A549 (cell line): ENCODE results near the gene NIN.

Experiments used
- CHD4 ChIP-seq: fragments of 200-600 bp; sonication (generic); IDR thresholded peaks from 2 replicates; pipeline ENCODE4 v1.6.1; 2016; ENCODE audit warnings: antibody characterized with exemption, mild to moderate bottlenecking, borderline replicate concordance
- EP300 ChIP-seq, 2 experiments: fragments of >200 bp; sonication (Bioruptor Twin); formaldehyde crosslinking; IDR thresholded peaks; 2 replicates in 1 of 2; 3 replicates in 1 of 2; pipeline ENCODE4 v1.6.1; 2016 to 2017
- NR3C1 ChIP-seq: fragments of >200 bp; sonication (Bioruptor Twin); formaldehyde crosslinking; IDR thresholded peaks from 3 replicates; pipeline ENCODE4 v1.6.1; 2017
- POLR2A ChIP-seq: IDR thresholded peaks from 2 replicates; pipeline ENCODE4 v1.6.1; 2012; ENCODE audit warnings: mild to moderate bottlenecking, low read length
- RCOR1 ChIP-seq: fragments of 150-350 bp; IDR thresholded peaks from 2 replicates; pipeline ENCODE4 v1.6.1; 2014; ENCODE audit warnings: antibody characterized with exemption, low read length, low read depth
- TF ChIP-seq, protein P1 (sequence below): fragments of >200 bp; sonication (Bioruptor Twin); formaldehyde crosslinking; IDR thresholded peaks from 3 replicates; pipeline ENCODE4 v1.5.1; 2016
- TF ChIP-seq, protein P2 (sequence below): IDR thresholded peaks from 2 replicates; pipeline ENCODE4 v1.6.1; 2012

DNA sequence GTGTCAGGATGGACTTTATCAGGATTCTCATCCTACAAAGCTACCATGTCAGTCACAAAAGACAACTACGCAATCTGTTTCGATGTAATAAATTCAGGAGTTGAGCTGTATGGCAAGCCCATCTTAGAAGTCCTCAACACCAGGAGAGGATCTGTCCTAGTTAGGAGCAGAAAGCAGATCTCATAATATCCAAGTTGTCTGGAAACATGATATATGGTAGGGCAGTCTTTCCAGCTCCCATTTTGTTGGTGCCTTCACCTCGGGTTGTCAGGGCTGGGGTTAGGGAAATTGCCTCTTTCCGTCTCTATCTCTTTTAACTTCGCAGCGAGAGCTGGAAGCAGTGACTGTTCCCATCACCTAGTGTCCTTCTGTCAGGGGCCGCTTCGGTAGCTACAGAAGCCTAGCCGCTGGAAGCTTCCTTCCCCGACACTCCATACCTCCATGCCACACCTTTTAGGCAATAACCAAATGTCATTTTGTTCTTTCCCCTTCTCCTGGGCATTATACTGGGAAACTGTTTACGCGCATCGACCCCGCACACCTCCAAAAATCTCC, 1.4 kb downstream of the NIN start:
- TF ChIP-seq CHD4 (no peak), EP300 (IDR thresholded peaks at IDR 0.05) (no peak), POLR2A (no peak), RCOR1 (no peak), NR3C1 (no peak)
- TF ChIP-seq, protein P1, sequence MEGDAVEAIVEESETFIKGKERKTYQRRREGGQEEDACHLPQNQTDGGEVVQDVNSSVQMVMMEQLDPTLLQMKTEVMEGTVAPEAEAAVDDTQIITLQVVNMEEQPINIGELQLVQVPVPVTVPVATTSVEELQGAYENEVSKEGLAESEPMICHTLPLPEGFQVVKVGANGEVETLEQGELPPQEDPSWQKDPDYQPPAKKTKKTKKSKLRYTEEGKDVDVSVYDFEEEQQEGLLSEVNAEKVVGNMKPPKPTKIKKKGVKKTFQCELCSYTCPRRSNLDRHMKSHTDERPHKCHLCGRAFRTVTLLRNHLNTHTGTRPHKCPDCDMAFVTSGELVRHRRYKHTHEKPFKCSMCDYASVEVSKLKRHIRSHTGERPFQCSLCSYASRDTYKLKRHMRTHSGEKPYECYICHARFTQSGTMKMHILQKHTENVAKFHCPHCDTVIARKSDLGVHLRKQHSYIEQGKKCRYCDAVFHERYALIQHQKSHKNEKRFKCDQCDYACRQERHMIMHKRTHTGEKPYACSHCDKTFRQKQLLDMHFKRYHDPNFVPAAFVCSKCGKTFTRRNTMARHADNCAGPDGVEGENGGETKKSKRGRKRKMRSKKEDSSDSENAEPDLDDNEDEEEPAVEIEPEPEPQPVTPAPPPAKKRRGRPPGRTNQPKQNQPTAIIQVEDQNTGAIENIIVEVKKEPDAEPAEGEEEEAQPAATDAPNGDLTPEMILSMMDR: no peak
- TF ChIP-seq, protein P2, sequence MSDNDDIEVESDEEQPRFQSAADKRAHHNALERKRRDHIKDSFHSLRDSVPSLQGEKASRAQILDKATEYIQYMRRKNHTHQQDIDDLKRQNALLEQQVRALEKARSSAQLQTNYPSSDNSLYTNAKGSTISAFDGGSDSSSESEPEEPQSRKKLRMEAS: no peak
